ENCODE results near the gene PLLP.
"Not testable (repeated sequence)": the region's sequence is repeated elsewhere in the genome, so short reads cannot be mapped to it uniquely, and the experiment has no call there.

Gene PLLP

DNA sequence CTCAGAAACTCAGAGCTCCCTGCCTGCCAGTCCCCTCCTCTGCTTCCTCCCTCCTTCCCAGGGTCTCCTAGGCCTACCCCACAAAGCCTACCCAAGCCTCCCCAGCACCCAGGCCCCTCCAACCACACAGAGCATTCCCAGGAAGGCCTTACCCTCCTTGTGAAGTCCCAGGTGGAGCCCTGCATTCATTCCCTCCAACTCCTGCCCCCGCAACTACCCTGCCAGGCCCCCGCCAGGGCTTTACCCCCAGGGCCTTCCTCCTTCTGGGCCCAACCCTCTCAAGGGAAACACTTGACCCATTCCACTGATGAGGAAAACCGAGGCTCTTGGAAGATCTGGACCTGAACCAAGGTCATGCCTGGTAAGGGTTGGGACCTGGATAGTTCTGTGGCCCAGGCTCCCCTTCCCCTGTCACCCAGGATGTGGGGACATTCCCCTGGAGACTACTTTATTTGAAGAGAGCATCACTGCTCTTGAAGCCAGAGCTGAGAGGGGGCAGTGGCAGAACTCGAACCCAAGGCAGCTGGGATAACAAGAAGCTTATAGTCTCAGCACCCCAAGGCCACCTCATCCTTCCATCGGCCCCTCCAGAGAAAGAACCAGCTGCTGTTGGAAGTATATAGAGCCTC lies 12.5 kb downstream of the PLLP start:
- no peak overlapping the region for H3K4me3 ChIP-seq (ENCODE audit: low read depth, low read length)
- TF ChIP-seq CTCF (IDR thresholded peaks at IDR 0.05; ENCODE audit: low read depth, low read length): no peak

GRCh38 chr16:57271063-57271345 lies 13.5 kb downstream of the PLLP start:
- no peak for TF ChIP-seq CTCF (IDR thresholded peaks at IDR 0.05; ENCODE audit: low read depth, low read length)
- no peak overlapping the region for H3K4me3 ChIP-seq (ENCODE audit: low read depth, low read length)

- no peak for TF ChIP-seq CTCF (IDR thresholded peaks at IDR 0.05; ENCODE audit: low read depth, low read length)
- H3K4me3 ChIP-seq (ENCODE audit: low read depth, low read length): no peak overlapping the region
These were observed 14.0 kb downstream of the PLLP start for GRCh38 chr16:57270221-57271062.

DNA sequence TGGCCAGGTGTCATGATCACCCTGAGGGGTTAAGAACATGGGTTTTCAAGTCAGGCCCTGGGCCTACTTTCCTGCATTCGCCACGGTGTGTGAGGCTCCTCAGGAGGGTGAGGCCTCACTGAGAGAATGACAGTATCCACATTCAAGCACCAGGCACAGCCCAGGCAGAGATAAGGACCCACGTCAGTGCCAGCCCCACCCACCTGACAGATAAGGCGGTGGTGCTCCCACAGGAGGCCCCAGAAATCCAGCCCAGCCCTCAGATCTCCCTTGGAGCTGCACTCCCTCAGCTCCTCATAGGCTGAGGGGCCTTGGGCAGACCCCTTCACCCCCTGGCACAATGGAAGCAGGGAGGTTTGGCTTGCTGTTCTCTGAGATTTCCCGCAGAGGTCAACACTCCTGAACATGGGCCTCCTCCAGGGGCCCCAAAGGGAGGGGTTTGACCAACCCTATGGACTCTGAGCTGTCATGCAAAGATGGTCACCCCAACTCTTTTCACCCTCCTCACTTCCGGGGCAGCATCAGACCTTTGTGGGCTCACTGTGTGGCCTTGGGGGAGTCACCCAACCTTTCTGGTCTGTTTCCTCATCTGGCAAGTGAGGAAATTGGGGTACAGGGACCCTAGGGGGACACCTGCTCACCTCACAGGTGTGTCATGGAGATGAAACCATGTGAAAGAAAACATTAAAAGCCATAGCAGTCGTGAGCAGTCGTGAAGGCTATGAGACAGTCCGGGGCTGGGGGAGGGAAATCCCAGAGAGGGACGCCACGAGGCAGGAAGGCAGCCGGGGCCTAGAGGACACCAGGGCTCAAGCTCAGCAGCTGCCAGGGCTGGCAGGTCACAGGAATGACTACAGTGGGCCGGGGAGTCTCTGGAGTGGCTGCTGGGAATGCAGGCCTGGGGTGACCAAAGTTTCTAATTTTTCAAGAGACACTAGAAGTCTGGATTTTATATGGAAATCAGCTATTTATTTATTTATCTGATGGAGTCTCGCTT lies 15.4 kb downstream of the PLLP start:
- no peak overlapping the region for H3K4me3 ChIP-seq (ENCODE audit: low read depth, low read length)
- TF ChIP-seq CTCF (IDR thresholded peaks at IDR 0.05; ENCODE audit: low read depth, low read length): no peak

DNA sequence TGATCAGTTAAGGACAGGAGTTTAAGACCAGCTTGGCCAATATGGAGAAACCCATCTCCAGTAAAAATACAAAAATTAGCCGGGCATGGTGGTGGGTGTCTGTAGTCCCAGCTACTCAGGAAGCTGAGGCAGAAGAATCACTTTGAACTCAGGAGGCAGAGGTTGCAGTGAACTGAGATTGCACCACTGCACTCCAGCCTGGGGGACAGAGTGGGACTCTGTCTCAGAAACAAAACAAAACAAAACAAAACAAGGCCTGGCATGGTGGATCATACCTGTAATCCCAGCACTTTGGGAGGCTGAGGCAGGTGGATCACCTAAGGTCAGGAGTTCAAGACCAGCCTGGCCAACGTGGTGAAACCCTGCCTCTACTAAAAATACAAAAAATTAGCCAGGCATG lies 17.1 kb downstream of the PLLP start:
- not testable (repeated sequence) for H3K4me3 ChIP-seq (ENCODE audit: low read depth, low read length)

- TF ChIP-seq CTCF (IDR thresholded peaks at IDR 0.05; ENCODE audit: low read depth, low read length): no peak
- no peak overlapping the region for H3K4me3 ChIP-seq (ENCODE audit: low read depth, low read length)
These were observed 17.8 kb downstream of the PLLP start for GRCh38 chr16:57266531-57267260.

- TF ChIP-seq CTCF (IDR thresholded peaks at IDR 0.05; ENCODE audit: low read depth, low read length): no peak
- H3K4me3 ChIP-seq (ENCODE audit: low read depth, low read length): no peak overlapping the region
These were observed 18.5 kb downstream of the PLLP start for GRCh38 chr16:57265850-57266530.
